Measurements from ENCODE around the gene NMT2. TPM values are rescaled to one million over a fixed set of nuclear protein-coding genes. Genes with fewer than 3 reads are reported as not detected.

The NMT2 gene
- total RNA-seq, 1 experiment from 2014 or later = 26.1 TPM

DNA sequence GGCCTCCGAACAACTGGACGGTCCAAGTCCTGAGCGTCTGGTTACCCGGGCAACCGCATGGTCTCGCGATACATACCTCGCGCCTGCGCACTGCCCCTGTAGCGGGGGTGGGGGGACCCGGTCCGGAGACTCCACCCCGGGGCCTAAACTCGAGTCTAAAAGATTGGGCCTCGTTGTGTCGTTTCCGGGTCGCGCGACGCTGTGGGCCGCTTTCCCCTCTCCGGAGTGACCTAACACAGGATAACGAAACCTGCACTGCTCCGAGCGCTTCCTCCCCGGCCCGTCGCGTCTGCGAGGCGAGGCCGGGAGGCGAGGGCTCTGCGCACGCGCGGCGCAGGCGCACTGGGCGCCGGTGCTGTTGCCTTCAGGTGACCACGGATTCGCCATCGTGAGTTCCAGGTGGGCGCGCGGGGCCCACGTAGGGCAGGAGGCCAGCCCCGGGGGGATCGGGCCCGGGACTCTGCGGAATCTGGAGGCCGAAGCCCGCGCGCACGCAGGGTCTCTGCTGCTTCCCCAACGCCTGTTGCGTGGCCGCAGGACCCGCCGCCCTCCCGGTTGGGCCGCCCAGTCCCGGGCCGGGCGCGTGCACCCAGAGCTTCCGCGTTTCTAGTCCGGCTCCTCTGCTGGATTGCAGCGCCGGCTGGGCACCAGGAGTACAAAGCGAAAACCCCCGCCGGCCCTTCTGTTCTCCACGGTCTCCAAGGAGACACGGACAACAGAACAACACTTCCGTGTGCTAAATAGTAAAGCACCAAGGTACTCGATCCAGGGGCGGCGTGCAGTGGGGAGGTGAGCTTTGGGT is 71.3 kb downstream of the NMT2 start, which contains the start of gene RPP38:
TSS of gene RPP38 (plus strand) at position 345 of the 802 bp plus-strand sequence. CDS start 5,960 bp downstream, outside the sequence.
- peak within 1 kb of the TSS; percentile 74 for H2AFZ ChIP-seq (ENCODE audit: low read depth, low read length, poor library complexity, severe bottlenecking)
- RAD21 ChIA-PET (ENCODE audit: low non-redundant PET in 1 of 2, low total read pairs in 2 of 2, uncharacterized antibody in 2 of 2, unreplicated experiment in 2 of 2) = no interaction called here
- H3K27me3 ChIP-seq (ENCODE audit: insufficient read depth, low read length) = no peaks in the 10 kb centered on the region
- intact Hi-C loops (cut with micrococcal nuclease) = no loop called here
- POLR2A ChIA-PET = no interaction called here
- peak within 1 kb of the TSS; percentile 98 for H3K27ac ChIP-seq (ENCODE audit: low read depth, low read length)
- BruUV-seq (replicated peaks) = no TSS peak
- H4K20me1 ChIP-seq (ENCODE audit: insufficient read depth) = no peaks in the 10 kb centered on the region
- H3K79me2 ChIP-seq (ENCODE audit: insufficient read depth, low read length) = peaks cover 50% of the 10 kb centered on the region
- CTCF ChIA-PET = no interaction called here
- H3K4me1 ChIP-seq (ENCODE audit: control insufficient read depth in 1 of 2, insufficient read depth in 2 of 2, low read length in 2 of 2) = peaks cover 8 to 22% of the 10 kb centered on the region in 2 experiments
- peak within 1 kb of the TSS; percentile 90 for H3K9ac ChIP-seq (ENCODE audit: low read length)
- no peaks in the 10 kb centered on the region for H3K9me3 ChIP-seq (ENCODE audit: control insufficient read depth in 1 of 2, insufficient read depth in 1 of 2, low read depth in 1 of 2, low read length in 2 of 2)
- no peaks in the 10 kb centered on the region for H3K9me2 ChIP-seq (ENCODE audit: insufficient read depth)
- DNase-seq (ENCODE audit: low read depth, low spot score) (peak; percentile 88), ATAC-seq (peak; percentile 93)
- H3K4me3 ChIP-seq (replicated peaks in 1 of 2; ENCODE audit: low read depth in 1 of 2, low read length in 2 of 2) = peak within 1 kb of the TSS; percentile 80 to 82
- peak within 1 kb of the TSS; percentile 87 for H3K4me2 ChIP-seq (ENCODE audit: low read length)
- H3K36me3 ChIP-seq (ENCODE audit: control insufficient read depth in 1 of 2, insufficient read depth in 2 of 2, low read length in 2 of 2) = peaks cover 0 to under 1% of the 10 kb centered on the region in 2 experiments; a peak in 2 of 4 replicates
- TF ChIP-seq, protein P1, sequence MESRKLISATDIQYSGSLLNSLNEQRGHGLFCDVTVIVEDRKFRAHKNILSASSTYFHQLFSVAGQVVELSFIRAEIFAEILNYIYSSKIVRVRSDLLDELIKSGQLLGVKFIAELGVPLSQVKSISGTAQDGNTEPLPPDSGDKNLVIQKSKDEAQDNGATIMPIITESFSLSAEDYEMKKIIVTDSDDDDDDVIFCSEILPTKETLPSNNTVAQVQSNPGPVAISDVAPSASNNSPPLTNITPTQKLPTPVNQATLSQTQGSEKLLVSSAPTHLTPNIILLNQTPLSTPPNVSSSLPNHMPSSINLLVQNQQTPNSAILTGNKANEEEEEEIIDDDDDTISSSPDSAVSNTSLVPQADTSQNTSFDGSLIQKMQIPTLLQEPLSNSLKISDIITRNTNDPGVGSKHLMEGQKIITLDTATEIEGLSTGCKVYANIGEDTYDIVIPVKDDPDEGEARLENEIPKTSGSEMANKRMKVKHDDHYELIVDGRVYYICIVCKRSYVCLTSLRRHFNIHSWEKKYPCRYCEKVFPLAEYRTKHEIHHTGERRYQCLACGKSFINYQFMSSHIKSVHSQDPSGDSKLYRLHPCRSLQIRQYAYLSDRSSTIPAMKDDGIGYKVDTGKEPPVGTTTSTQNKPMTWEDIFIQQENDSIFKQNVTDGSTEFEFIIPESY (IDR thresholded peaks at IDR 0.05; ENCODE audit: extremely low read depth, insufficient replicate concordance, low read length) = peak; percentile 94
- TF ChIP-seq ZFX (IDR thresholded peaks at IDR 0.05) (peak; percentile 96), EGR1 (IDR thresholded peaks at IDR 0.05; ENCODE audit: low read depth) (peak; percentile 95), CEBPB (IDR thresholded peaks at IDR 0.05; ENCODE audit: low read depth) (no peak), POLR2A (IDR thresholded peaks at IDR 0.05; ENCODE audit: borderline replicate concordance, extremely low read depth, insufficient read depth, insufficient read length) (peak; percentile 93), REST (IDR thresholded peaks at IDR 0.05; ENCODE audit: low read depth) (no peak), SP1 (IDR thresholded peaks at IDR 0.05; ENCODE audit: low read depth) (no peak), YY1 (IDR thresholded peaks at IDR 0.05; ENCODE audit: extremely low read depth, insufficient replicate concordance, low read depth, low read length) (no peak), ATF3 (IDR thresholded peaks at IDR 0.05) (no peak; the same call in 1 of the 2 replicates), SIN3A (IDR thresholded peaks at IDR 0.05; ENCODE audit: low read depth) (0 out of 2 replicates have a peak, but pooled peaks have one; percentile 31), JUND (IDR thresholded peaks at IDR 0.05) (no peak), ZNF274 (IDR thresholded peaks at IDR 0.05; ENCODE audit: low read depth, low read length) (no peak), SRF (IDR thresholded peaks at IDR 0.05; ENCODE audit: low read depth) (no peak), RAD21 (IDR thresholded peaks at IDR 0.05; ENCODE audit: low read depth) (no peak), FOSL1 (IDR thresholded peaks at IDR 0.05; ENCODE audit: low read depth) (no peak), CBX3 (IDR thresholded peaks at IDR 0.05; ENCODE audit: low read depth) (no peak), POLR2AphosphoS5 (IDR thresholded peaks at IDR 0.05; ENCODE audit: low read depth, low read length) (peak; percentile 96), EZH2phosphoT487 (IDR thresholded peaks at IDR 0.05; ENCODE audit: borderline replicate concordance) (no peak)
- TF ChIP-seq, protein P2, sequence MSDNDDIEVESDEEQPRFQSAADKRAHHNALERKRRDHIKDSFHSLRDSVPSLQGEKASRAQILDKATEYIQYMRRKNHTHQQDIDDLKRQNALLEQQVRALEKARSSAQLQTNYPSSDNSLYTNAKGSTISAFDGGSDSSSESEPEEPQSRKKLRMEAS (IDR thresholded peaks at IDR 0.05) = peak; percentile 87
- TF ChIP-seq, protein P3, sequence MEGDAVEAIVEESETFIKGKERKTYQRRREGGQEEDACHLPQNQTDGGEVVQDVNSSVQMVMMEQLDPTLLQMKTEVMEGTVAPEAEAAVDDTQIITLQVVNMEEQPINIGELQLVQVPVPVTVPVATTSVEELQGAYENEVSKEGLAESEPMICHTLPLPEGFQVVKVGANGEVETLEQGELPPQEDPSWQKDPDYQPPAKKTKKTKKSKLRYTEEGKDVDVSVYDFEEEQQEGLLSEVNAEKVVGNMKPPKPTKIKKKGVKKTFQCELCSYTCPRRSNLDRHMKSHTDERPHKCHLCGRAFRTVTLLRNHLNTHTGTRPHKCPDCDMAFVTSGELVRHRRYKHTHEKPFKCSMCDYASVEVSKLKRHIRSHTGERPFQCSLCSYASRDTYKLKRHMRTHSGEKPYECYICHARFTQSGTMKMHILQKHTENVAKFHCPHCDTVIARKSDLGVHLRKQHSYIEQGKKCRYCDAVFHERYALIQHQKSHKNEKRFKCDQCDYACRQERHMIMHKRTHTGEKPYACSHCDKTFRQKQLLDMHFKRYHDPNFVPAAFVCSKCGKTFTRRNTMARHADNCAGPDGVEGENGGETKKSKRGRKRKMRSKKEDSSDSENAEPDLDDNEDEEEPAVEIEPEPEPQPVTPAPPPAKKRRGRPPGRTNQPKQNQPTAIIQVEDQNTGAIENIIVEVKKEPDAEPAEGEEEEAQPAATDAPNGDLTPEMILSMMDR (IDR thresholded peaks at IDR 0.05 in 2 of 3, conservative IDR thresholded peaks at IDR 0.05 in 1 of 3; ENCODE audit: borderline replicate concordance in 1 of 3, insufficient read depth in 1 of 3, low read depth in 2 of 3, low read length in 2 of 3) = no peak
